ENCODE measurements around the gene CDH24. TPM values are rescaled to one million over a fixed set of nuclear protein-coding genes. Genes with fewer than 3 reads are reported as not detected.
"Not testable (repeated sequence)": the region's sequence is repeated elsewhere in the genome, so short reads cannot be mapped to it uniquely, and the experiment has no call there.

Gene CDH24
- total RNA-seq, 4 donors from 2014 or later, result 0.36 to 1.7 (median 0.58) TPM

DNA sequence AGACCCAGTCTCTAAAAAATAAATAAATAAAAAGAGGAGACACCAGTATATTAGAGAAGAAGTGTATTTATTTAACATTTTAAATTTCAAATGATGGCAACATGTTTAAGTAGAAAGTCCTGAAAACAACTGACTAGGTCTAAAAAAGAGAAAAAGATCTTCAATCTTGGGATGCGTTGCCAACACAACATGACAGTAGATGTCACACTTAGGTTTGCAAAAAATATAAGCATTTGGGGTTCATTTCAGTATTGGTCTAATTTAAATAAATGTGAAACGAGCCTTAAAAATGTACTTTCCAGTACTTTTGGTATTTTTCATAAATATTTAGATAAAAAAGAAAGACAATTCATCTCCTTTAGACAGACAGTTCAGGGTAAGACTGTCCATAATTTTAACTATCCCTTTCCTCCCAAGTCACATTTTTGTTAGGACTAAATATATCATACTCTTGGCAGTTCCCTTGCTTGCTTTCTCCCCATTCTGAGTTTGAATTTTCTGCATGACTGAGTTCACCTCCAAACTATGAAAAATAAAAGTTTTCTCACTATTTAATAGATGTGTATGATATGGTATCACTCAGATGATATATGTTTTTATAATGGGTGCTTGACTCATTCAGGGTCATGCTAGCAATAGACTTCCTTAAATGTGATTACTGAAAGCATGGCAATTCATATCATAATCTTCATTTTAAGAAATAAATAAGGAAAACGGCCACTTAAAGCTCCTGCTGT, 51.7 kb downstream of the CDH24 start:
- intact Hi-C loops (cut with DNase I; ENCODE audit: low total_unique reads) (loop anchor here (2.0 kb wide), 2 partner anchors 49 to 77 kb away; partner anchors contain the start of genes HAUS4 and PRMT5), in situ Hi-C loops (cut with MboI; ENCODE audit: low sequenced_read_pairs in 4 of 4) (no loop called here)
- no peaks in the 10 kb centered on the region for H3K36me3 ChIP-seq
- no peaks in the 10 kb centered on the region for H3K9me3 ChIP-seq
- DNase-seq (no peak), ATAC-seq (no peak)
- H3K4me1 ChIP-seq, result peaks cover 16 to 18% of the 10 kb centered on the region in 2 donors
- no peaks in the 10 kb centered on the region for H3K27me3 ChIP-seq
- peak overlapping the region; percentile 96 to 98 (median 96) for H3K27ac ChIP-seq
- H3K4me3 ChIP-seq, result peak overlapping the region in 1 of 4 donors; percentile 94
- no peak for TF ChIP-seq POLR2A (IDR thresholded peaks at IDR 0.05)
- TF ChIP-seq, protein P1, sequence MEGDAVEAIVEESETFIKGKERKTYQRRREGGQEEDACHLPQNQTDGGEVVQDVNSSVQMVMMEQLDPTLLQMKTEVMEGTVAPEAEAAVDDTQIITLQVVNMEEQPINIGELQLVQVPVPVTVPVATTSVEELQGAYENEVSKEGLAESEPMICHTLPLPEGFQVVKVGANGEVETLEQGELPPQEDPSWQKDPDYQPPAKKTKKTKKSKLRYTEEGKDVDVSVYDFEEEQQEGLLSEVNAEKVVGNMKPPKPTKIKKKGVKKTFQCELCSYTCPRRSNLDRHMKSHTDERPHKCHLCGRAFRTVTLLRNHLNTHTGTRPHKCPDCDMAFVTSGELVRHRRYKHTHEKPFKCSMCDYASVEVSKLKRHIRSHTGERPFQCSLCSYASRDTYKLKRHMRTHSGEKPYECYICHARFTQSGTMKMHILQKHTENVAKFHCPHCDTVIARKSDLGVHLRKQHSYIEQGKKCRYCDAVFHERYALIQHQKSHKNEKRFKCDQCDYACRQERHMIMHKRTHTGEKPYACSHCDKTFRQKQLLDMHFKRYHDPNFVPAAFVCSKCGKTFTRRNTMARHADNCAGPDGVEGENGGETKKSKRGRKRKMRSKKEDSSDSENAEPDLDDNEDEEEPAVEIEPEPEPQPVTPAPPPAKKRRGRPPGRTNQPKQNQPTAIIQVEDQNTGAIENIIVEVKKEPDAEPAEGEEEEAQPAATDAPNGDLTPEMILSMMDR (IDR thresholded peaks at IDR 0.05 in 4 of 5, conservative IDR thresholded peaks at IDR 0.05 in 1 of 5), result no peak

DNA sequence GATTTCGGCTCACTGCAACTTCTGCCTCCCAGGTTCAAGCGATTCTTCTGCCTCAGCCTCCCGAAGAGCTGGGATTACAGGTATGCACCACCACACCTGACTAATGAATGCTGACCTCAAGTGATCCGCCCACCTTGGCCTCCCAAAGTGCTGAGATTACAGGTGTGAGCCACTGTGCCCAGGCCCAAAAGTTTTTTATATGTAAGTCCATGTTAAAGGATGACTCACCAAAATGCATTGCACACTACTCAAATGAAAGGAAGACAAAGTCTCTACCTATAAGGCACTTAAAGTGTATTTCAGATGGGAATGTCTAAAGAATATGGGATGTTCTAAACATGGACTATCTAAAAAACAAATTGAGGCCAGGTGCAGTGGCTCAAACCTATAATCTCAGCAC, 53.0 kb downstream of the CDH24 start:
- in situ Hi-C loops (cut with MboI; ENCODE audit: low sequenced_read_pairs in 4 of 4); ATAC-seq; H3K27me3 ChIP-seq; H3K4me3 ChIP-seq; intact Hi-C loops (cut with DNase I; ENCODE audit: low total_unique reads); DNase-seq; H3K27ac ChIP-seq; H3K36me3 ChIP-seq; H3K9me3 ChIP-seq: not testable (repeated sequence)
- peaks cover 13% of the 10 kb centered on the region in 2 donors for H3K4me1 ChIP-seq

GRCh38 chr14:23002592-23002991, 54.7 kb downstream of the CDH24 start:
- DNase-seq, result no peak
- Histone ChIP-seq H3K36me3 (no peaks in the 10 kb centered on the region), H3K27ac (no peak overlapping the region), H3K9me3 (no peaks in the 10 kb centered on the region), H3K4me1 (peaks cover 4 to 11% of the 10 kb centered on the region in 2 donors), H3K4me3 (no peak overlapping the region), H3K27me3 (no peaks in the 10 kb centered on the region)
- ATAC-seq, result no peak
- intact Hi-C loops (cut with DNase I; ENCODE audit: low total_unique reads), result no loop called here
- TF ChIP-seq, protein P1 (IDR thresholded peaks at IDR 0.05 in 4 of 5, conservative IDR thresholded peaks at IDR 0.05 in 1 of 5), result no peak
- TF ChIP-seq POLR2A (IDR thresholded peaks at IDR 0.05), result no peak
- in situ Hi-C loops (cut with MboI; ENCODE audit: low sequenced_read_pairs in 4 of 4), result no loop called here

DNA sequence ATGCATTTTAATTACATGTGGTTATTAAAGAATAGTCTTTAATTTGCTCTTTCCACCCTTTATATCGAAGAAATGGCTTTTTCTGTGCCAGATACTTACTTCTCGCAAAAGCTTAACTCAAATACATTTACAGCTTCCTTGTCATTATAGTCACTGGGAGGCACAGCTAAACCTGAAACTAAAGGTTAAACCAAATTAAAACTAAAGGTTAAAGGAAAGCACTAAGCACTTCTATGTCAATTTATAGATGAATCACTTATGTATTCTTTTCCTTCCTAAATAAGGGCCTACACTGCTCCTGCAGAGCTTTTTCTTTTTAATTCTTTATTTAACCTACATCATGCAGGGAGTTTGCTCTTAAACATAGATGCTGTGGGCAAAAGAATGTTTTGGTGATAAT, 56.5 kb downstream of the CDH24 start:
- DNase-seq (no peak), ATAC-seq (no peak)
- intact Hi-C loops (cut with DNase I; ENCODE audit: low total_unique reads) (no loop called here), in situ Hi-C loops (cut with MboI; ENCODE audit: low sequenced_read_pairs in 4 of 4) (no loop called here)
- H3K27me3 ChIP-seq, result no peaks in the 10 kb centered on the region
- H3K4me3 ChIP-seq, result no peak overlapping the region
- no peaks in the 10 kb centered on the region for H3K9me3 ChIP-seq
- H3K27ac ChIP-seq, result no peak overlapping the region
- no peaks in the 10 kb centered on the region for H3K36me3 ChIP-seq
- peaks cover 0 to 4% of the 10 kb centered on the region in 2 donors for H3K4me1 ChIP-seq
- TF ChIP-seq, protein P1 (IDR thresholded peaks at IDR 0.05 in 4 of 5, conservative IDR thresholded peaks at IDR 0.05 in 1 of 5), result no peak
- TF ChIP-seq POLR2A (IDR thresholded peaks at IDR 0.05), result no peak

DNA sequence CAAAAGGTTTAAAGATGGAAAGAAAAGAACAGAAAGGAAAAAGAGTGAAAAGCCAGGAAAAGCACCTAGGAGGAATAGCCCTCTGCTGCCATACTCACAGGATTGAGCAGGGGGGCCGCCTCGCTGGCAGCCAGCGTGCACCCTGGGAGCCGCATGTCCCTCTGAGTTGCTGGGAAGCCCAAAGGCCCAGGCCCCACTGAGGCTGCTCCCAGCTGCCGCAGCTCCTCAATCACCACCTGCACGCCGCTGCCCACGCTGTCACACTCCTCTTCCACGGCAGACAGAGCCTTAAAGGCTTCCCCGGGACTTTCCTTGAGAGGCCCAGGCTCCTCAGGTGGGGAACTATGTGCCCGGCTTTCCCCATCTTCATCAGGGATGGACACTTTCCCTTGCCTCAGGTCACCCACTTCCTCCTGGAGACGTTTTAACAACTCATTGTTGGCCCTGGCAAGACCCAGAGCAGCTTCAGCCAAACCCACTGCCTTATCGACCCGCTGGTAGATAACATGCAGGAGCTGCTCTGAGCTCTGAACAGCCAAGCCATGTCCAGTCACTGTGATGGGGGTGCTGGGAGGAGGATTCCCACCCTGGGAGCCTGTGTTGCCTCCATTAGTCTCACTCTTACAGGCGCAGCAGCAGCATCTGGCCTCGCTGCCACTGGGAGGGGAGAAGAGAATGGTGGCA, 58.8 kb downstream of the CDH24 start:
- Histone ChIP-seq H3K27me3 (no peaks in the 10 kb centered on the region), H3K4me1 (no peaks in the 10 kb centered on the region), H3K9me3 (no peaks in the 10 kb centered on the region), H3K36me3 (no peaks in the 10 kb centered on the region), H3K27ac (no peak overlapping the region), H3K4me3 (no peak overlapping the region)
- TF ChIP-seq, protein P1 (IDR thresholded peaks at IDR 0.05 in 4 of 5, conservative IDR thresholded peaks at IDR 0.05 in 1 of 5), result no peak
- no peak for TF ChIP-seq POLR2A (IDR thresholded peaks at IDR 0.05)
- intact Hi-C loops (cut with DNase I; ENCODE audit: low total_unique reads) (no loop called here), in situ Hi-C loops (cut with MboI; ENCODE audit: low sequenced_read_pairs in 4 of 4) (no loop called here)
- ATAC-seq (no peak), DNase-seq (no peak)
